SK-N-MC (cell line): ENCODE results near the gene GNGT2.

Experiments used
- EZH2 ChIP-seq: fragments of 200-600 bp; sonication (generic); IDR thresholded peaks from one replicate; pipeline ENCODE4 v1.6.1; 2017; ENCODE audit warnings: antibody characterized with exemption
- POLR2AphosphoS5 ChIP-seq: IDR thresholded peaks from 2 replicates; pipeline ENCODE4 v1.6.1; 2012; ENCODE audit warnings: mild to moderate bottlenecking, low read depth, low read length, borderline replicate concordance

GRCh38 chr17:49235896-49236295 lies 25.5 kb upstream of the GNGT2 start:
- no peak for TF ChIP-seq POLR2AphosphoS5
- TF ChIP-seq EZH2 = no peak
